Neural cell (in vitro differentiated cells): ENCODE measurements around the gene RPL28.

Experiments used
- CTCF ChIP-seq: fragments of 450-650 bp; IDR thresholded peaks from 2 replicates; pipeline ENCODE4 v1.5.1; 2014; ENCODE audit warnings: antibody characterized with exemption, mild to moderate bottlenecking, moderate library complexity; ENCODE audit not compliant: poor library complexity, severe bottlenecking
- EP300 ChIP-seq: fragments of 450-650 bp; conservative IDR thresholded peaks from 2 replicates; pipeline ENCODE4 v1.6.1; 2014; ENCODE audit warnings: antibody characterized with exemption, mild to moderate bottlenecking, moderate library complexity; ENCODE audit not compliant: poor library complexity, severe bottlenecking
- POLR2AphosphoS5 ChIP-seq: IDR thresholded peaks from 2 replicates; pipeline ENCODE4 v1.6.1; 2012

DNA sequence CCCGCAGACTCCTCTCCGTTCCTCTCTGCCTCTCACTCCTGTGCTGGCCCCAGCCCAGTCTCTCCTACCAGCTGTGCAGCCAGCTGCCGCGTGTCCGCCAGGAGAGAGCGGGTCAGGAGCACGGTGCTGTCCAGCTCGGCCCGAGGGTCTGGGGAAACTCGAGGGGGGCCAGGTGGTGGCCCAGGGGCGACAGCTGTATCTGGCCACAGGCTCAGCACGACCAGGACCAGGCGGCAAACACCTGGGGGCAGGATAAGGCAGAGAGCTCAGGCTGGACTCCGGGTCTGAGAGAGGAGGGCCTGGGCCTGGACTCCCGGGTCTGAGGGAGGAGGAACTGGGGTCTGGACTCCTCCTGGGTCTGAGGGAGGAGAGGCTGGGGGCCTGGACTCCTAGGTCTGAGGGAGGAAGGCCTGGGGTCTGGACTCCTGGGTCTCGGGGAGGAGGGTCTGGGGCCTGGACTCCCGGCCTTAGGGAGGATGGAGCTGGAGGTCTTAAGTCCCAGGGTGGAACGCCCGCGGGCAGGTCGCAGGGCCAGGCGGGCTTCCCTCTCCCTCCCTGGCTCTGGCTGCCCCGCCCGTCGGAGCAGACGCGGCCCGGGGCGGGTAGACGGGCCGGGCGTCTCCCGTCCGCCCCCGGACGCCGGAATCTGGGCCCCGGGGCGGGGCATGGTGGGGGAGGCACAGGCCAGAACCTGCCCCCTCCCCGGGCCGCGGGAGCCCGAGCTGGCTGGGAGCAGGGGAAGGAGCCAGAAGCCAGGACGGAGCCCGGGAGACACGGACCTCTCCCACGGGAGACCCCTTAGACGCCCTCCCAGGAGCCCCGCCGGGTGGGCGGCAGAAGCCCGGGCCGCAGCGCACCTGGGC, 16.8 kb upstream of the RPL28 start:
- TF ChIP-seq CTCF (no peak), EP300 (no peak), POLR2AphosphoS5 (no peak)
